SH-SY5Y (cell line): Measurements from ENCODE around the gene TMEM209.

Experiments used
- GATA2 ChIP-seq: IDR thresholded peaks from 2 replicates; pipeline ENCODE4 v1.6.1; 2011; ENCODE audit warnings: mild to moderate bottlenecking, low read depth, low read length
- GATA3 ChIP-seq: IDR thresholded peaks from 2 replicates; pipeline ENCODE4 v1.6.1; 2011; ENCODE audit warnings: low read depth, mild to moderate bottlenecking, low read length, moderate library complexity

The TMEM209 gene

DNA sequence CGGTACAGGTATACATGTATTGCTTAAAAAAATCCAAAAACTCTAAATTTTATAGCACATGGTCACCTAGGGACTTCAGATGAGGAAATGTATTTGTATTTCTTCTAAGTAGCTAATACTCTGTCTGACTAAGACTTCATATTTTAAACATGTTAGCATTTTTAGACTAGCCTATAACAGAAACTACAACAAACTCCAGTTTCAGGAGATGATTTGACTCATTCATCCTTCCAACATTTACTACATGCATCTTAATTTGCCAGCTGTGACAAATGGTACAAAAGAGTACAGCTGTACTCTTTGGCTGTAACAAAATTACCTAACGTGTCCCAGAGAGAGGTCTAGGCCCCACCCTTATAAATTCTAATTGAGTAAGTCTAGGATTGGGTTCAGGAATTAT is 22.2 kb downstream of the TMEM209 start:
- TF ChIP-seq GATA2 (no peak), GATA3 (no peak)

DNA sequence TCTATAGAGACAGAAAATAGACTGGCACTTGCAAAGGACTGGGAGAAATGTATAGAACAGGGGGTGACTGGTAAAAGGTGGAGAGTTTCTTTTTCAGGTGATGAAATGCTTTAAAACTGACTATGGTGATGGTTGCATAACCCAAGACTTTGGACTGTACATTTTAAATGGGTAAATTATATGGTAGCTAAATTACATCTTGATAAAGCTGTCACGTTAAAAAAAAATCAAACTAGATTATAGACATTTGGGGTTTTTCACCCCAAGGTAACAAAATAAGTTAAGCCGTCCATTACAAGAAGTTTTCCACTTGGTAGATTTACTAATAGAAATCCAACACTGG is 24.0 kb downstream of the TMEM209 start:
- no peak for TF ChIP-seq GATA2

DNA sequence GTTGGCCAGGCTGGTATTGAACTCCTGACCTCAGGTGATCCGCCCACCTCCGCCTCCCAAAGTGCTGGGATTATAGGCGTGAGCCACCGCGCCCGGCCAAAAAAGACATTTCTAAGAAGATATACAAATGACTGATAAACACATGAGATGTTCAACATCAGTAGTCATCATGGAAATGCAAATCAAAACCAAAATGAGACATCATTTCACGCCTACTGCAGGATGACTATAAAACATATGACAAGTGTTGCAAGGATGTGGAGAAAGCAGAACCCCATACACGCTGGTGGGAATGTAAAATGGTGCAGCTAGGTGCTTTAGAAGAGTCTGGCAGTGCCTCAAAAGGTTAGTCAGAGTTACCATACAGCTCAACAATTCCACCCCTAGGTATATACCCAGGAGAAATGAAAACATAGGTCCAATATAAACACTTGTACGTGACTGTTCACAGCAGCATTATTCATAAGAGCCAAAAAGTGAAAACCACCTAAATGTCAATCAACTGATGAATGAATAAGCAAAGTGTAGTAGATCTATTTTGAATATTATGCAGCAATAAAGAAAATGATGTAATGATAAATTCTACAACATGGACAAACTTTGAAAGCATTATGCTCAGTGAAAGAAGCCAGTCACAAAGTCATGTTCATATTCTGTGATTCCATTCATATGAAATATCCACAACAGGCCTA is 24.5 kb downstream of the TMEM209 start:
- TF ChIP-seq GATA3 (no peak), GATA2 (no peak)

DNA sequence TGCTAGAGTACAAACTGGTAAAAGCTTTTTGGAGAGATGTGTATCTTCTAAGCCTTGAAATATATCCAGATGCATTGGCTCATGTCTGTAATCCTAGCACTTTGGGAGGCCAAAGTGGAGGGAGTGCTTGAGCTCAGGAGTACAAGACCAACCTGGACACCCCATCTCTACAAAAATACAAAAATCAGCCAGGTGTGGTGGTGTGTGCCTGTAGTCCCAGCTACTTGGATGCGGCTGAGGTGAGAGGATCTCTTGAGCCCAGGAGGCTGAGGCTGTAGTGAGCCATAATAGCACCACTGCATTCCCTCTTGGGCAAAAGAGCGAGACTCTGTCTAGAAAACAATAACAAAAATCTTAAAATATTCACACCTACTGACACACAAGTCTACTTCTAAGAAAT is 25.6 kb downstream of the TMEM209 start:
- TF ChIP-seq GATA3 (no peak), GATA2 (no peak)

DNA sequence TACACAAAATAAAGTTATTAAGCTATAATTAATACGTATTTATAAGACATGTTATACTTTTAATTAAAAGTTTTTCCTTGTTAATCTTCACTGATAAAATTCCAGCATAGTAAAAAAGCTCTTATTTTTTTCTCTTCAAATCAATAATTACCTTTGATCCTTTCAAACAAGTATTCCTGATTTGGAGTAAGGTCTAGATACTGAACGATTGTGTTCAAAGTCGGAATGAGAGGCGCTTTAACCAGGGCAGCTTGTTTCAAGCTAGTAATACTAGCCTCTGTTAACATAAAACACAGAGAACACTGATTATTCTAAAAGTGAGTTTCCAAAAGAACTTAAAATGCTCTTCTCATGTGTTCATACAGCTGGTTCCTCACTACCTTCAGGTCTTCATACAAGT is 27.0 kb downstream of the TMEM209 start:
- TF ChIP-seq GATA2: no peak
- no peak for TF ChIP-seq GATA3

DNA sequence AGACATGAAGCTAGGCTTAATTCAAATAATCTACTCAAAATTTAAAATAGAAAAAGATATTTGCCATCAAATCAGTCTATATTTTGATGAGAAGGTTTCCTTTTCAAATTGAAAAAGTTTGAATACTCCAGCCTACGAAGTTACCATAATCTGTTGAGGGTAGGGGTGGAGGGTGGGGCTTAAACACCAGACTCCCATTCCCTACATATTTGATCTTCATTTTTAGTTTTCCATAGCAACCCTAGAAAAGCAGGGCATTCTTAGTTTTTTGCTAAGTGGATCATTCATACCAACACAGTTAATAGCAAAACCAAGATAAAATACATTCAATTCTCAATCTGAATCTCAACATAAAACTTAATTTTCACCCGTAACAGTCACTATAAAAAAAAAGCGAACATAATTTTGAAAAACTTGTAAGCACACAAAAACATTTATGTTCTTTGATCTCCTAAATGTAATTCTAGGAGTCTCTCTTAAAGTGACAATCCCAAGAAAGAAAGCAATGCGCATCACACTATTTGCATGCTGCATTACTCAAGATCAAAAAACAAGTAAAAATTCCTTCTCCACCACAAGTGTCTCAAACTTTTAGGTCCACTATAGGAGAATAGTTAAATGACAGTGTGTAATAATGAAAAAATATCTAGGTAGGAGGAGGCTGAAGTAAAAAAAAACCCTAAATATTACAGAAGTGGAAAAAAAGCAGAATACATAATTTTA is 30.8 kb downstream of the TMEM209 start:
- no peak for TF ChIP-seq GATA2
- no peak for TF ChIP-seq GATA3

DNA sequence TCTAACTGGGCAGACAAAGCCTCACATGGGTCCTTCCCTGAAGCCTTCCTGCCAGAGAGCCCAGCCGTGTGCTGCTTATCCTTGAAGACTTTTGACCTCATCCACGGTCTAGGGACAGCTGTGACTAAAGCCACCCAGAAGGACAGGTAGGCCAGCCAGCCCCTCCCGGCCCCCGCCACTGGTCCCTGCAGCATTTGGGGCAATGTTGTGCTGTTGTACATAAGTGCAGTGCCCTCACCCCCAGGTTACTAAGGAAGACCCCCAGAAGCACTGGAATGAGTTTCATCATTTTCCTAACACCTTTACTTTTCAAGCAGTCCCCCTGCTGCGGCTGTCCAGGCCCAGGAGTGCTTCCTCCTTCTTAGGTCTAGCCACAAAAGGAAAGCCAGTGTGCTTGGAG is 43.0 kb downstream of the TMEM209 start:
- no peak for TF ChIP-seq GATA2
- TF ChIP-seq GATA3: no peak

DNA sequence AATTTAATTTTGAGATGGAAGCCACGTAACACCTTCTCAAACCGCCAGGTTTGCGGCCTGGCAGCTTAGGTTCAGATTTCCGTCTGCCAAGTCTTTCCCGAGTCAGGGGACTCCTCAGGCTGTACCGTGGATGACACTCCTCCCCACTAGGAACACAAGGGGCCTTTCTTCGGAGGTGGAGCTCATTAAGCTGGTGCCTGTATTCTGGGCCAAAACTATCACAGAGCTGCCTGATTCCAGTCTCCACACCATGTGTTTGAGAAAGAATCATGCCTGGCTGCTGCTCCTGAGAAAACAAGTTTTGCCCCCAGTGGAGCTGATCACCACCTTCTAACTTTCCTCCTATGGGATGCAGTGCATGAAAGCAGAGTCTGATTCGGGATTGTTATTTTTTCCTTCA is 44.8 kb downstream of the TMEM209 start:
- TF ChIP-seq GATA3 (no peak), GATA2 (no peak)

DNA sequence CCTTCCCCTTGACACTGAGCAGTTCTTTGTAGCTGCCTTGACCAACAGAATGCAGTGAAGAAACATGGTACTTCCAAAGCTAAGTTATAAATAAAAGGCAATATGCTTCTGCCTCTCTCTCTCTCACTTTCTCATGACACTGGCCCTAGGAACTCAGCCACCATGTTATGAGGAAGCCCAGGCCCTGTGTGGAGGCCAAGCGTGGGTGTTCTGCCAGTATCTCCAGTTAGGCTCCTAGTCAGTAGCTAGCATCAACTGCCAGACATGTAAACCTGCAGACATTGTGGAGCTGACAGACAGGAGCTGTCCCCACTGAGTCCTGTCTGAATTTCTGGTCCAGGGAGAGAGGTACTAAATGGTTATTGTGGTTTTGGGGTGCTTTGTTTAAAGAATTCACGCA is 45.2 kb downstream of the TMEM209 start:
- TF ChIP-seq GATA2 (no peak), GATA3 (no peak)

DNA sequence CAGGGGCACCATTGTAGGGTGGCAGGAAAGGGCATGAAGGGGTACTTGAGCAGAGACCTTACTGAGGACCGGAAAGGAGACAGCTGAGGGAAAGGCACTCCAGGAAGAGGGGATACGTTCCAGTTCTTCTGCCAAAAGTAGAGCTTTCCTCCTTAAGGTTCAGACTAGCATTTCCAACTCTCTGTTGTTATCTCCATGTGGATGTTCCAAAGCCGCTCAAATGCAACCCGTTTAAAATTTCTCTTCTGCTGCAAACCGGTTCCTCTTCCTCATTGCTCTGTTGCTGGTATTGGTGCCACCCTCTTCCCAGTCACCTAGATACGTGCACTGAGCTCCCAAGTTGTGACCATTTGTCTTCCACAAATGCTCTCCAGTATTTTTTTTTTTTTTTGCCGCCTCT is 47.5 kb downstream of the TMEM209 start:
- TF ChIP-seq GATA2 (no peak), GATA3 (no peak)

DNA sequence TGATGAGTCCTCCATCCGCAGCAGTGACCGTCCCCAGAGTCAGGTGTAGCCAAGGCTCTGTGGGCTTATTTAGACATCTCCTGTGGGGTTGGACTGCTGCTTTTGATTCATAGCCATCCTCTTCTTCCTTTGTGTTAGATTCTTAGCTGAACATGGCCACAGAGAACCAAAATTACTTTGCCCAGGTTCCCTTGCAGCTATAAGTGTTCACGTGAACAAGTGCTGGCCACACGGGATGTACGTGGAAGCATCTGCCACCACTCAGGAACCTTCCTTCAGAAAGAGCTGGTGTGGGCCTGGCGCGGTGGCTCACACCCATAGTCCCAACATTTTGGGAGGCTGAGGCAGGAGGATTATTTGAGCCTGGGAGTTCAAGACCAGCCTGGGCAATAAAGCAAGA is 49.1 kb downstream of the TMEM209 start:
- TF ChIP-seq GATA3: no peak
- no peak for TF ChIP-seq GATA2

DNA sequence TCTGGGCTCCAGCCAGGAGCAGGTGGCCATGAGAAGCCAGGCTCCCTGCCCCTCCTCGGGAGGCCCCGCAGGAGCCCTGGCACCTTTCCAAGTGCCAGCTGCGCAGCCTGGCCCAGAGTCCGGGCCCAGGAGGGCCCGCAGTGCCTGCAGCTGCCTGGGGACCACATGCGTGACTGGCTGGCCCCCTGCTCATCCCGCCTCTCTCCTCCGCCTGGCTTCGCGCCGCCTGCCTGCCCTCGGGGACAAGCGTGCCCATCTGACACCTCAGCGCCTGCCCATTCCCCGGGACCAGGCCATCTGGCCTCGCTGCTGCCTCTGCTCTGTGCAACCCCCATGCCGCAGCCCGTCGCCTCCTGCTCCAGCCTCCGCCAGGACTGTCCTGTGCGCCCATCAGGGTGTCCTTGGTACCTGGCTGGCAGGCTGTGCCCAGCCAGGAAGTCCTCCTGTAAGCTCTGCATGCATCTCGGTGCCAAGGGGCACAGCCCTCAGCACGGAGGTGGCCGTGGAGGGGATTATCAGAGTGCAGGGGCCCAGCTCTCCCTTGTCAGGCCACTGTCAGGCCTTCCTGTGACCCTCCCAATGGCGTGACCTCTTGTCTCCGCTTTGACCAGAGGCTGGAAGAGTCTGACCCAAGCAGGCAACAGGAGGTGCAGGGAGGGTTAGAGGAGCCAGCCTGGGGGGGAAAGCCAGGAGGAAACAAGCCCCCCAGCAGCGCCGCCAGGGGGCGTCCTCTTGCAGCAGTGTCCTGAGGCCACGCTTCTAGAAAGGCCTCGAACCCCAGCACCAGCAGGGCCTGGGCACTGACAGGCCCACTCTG is 50.5 kb downstream of the TMEM209 start:
- TF ChIP-seq GATA3: no peak
- peak; percentile 49; the same call in 1 of the 2 replicates for TF ChIP-seq GATA2

DNA sequence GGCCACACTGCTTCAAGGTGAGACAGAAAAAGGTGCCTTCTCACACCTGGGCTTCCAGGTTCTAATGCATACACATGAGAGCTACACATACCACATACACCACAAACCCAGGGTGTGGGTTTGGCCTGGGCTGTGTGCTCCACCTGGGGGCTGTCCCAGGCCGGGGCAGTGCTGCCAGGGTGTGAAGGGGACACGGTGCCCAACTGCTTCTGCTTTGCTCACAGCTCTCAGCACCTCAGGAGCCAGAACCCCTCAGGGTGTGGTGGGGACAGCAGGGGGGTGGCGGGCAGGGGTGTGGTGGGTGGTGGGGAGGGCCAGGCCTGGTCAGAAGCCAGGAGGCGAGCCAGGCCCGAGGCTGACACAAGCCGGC is 51.1 kb downstream of the TMEM209 start:
- no peak for TF ChIP-seq GATA2
- no peak for TF ChIP-seq GATA3

DNA sequence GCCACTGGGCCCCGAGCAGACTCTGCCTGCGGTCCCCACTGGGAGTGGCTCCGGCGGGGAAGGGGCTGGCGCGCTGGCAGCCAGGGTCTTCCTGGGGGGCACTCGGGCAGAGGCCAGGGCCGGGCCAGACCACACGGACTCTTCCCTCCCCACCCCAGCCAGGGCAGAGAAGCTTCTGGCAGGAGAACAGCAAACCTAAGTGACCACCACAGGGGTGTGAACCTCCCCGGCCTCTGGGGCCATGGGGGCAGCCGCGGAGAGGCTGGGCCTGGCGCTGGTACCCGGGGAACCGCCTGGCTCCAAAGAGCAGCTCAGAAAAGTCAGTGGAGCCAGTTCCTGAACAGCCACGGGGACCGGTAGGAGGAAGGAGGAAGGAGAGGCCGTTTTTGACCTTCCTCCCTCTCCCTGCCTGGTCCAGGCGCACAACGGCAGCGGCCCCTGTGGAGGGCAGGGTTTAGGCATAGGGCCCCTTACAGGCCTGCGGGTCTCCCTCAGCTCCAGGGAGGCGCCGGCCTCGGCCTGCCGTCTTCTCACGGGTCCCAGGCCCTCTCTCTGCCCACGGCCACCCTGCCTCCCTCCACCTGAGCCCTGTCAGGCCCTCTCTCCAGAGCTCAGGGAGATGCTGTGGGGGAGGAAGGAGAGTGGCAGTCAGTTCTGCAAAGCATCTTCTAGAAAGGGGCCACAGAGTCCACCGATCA is 51.8 kb downstream of the TMEM209 start:
- TF ChIP-seq GATA3 (no peak), GATA2 (no peak)
